Fibroblast of the conjunctiva (primary cell): Measurements from ENCODE around the gene ANO2.

Experiments
- DNase-seq: peaks from one replicate; pipeline ENCODE4 v3.0.0-alpha.2; 2010; ENCODE audit warnings: low read depth

ANO2 gene

DNA sequence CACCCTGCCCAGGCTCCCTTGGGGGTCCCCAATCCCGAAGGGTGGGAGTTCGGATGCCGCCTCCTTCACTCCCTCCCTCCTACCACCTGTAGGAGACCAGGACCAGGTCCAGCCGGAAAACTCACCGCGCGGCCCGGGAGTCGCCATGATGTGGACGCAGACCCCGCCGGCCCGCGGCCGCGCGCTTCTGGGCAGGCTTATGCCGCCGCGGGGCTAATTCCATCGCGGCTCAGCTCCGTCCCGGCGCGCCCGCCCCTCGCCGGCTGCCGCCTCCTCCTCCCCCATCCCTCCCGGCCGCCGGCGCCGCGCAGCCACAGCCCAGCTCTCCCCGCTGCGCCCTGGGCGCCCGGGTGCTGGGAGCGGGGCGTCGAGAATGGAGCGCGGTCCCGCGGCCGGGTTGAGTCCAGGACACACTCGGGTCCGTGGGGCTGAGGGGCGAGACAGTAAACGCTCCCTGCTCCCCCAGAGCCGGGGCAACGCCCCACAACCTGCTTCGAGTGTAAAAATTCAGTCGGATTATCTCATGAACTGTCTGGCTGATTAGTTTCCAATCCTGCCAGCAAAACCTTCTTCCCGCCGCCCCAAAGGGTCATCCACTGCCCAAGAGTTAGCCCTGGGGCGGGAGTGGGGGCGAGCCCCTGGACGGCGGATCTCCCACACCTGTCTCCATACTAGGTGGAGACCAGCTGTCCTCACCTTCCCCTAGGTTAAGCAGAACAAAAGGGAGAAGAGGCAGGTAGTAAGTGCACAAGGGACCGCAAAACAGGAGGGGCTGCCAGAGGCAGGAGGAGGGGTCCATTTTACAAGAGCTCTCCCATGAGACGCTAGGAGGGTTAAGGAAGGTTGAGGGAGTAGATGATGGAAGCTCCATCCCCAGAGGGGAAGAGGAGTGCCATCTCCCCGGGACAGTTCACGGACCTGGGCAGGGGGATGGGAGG is at the start of gene ANO2:
Gene ANO2 (minus strand): TSS at position 189 of the 938 bp plus-strand sequence. CDS start 42 bp downstream, at position 147.
- DNase-seq = no peak

DNA sequence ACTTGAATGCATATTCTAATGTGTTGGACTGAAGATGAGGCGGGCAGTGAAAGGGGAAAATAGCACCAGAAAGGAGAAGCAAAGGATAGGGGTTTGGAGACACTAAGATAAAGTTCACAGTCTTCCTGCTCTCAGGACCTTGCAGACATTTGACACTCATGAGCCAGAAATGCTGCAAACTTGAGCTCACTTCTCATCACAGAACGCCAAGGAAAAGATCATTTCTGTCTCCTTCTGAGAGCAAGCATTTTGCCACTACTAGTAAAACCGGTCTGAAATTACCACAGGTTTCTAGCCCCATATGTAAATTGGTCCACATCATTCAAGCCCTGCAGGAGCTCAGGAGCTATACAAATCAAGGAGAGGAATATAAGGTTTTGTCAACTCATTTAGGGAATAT is 44.6 kb upstream of the ANO2 start:
- no peak for DNase-seq

DNA sequence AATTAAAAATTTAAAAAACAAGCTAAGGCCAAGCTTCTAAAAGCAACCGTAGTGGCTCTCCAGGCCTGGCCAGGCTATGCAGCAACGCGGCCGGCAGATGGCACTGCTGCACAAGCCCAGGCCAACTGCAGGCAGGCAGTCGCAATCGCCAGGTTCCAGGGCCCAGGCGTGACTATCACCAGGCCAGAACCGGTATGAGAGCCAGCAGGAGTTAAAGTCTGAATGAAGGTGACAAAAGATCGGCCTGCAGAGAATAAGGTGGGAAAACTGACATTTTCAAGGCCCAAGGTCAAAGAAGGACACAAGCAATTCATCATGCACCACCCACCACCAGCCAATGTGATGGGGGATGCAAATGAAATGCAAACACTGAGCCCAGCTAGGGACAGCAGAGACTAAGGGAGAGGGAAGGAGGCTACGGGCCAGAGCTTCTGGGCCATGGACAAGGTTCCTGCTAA is 43.6 kb upstream of the ANO2 start:
- peak; percentile 60 for DNase-seq

DNA sequence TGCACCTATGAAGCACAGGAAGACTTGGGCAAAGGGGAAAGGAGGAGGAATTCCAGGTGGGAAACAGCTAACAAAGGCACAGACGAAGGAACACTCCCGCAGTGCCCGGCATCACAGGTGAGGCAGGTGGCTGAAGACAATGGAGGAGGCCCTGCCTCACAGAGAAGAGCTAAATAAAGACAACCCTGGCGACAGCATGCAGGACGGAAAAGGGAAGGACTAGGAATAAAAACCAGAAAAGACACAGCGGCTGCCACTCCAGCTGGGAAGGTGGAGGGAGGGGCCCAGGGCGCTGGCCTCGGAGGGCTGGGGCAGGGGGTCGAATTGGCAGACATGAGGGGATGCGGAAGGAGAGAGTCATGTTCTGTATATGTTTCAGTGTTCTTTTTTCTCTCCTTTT is 43.0 kb upstream of the ANO2 start:
- DNase-seq = no peak

DNA sequence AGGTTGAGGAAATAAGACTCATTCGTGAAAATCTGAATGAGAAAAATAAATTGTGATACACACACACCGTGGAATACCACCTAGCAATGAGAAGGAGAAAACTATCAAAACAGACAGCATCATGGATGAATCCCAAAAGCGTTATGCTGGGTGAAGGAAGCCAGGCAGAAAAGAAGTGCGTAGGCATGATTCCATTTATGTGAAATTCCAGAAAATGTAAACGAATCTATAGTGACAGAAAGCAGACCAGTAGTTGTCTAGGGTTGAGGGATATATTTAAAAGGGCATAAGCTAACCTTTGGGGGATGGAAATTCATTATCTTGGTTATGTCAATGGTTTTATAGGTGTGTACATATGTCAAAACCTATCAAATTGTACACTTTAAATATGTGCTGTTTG is 42.5 kb upstream of the ANO2 start:
- no peak for DNase-seq

DNA sequence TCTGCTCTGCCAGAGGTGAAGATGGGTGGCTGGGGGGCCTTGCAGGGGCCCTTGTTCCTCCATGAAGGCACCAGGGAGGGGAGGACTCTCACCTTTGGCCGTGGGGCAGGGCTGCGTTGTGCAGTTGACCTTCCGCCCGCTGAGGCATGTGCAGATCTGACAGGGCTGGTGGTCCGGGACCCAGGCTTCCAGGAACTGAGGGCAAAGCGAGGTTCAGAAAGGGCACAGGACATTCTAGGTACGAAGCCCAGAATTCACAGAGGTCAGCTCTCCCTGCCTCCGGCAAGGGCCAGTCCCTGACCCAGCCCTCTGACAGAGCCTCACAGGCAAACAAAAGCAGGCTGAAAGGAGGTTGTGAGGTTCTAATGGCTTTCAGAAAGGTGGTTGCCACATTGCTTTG is 40.4 kb upstream of the ANO2 start:
- DNase-seq = no peak

DNA sequence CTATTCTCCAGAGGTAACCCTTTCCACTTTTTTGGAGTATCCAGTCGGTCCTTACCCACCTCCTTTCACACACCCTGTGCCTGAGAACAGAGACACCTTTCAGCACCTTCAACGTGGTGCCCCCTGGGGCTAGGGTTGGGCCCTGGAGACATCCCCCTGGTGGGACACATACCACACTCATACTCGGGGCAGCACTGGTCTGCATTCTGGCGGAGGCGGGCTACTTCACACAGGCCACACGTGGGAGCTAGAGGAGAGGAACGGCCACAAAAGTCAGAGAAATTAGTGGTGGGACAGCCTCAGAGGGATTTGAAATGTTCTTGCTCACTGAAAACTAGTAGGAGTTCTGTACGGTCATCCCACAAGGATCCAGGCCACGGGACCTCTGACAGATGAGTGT is 39.8 kb upstream of the ANO2 start:
- DNase-seq = no peak

DNA sequence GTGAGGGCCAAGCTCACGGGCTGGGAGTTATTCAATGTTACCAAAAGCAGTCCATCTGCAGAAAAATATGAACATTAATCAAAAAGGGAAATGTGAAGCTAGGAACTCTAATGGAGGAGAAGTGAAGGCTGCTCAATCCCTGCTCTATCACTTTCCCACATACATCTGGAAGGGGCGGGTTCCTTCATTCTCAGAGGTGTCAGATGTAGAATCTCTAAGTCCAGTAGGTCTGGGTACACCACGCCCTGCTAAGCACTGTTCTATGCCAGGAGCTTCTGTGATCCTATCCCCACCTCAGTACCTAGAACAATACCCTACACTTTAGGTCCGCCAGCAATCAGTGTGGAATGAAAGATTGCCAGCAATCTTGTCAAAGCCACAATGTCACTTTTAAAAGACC is 37.0 kb upstream of the ANO2 start:
- DNase-seq = no peak

DNA sequence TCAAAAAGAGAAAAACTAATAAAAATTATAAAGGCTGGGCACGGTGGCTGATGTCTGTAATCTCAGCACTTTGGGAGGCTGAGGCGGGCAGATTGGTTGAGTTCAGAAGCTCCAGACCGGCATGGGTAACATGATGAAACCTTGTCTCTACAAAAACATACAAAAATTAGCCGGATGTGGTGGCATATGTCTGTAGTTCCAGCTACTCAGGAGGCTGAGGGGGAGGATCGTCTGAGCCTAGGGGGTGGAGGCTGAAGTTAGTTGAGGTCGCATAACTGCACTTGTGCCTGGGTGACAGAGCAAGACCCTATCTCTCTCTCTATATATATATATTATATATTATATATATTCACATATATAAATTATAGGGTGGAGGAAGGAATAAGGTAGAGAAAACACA is 32.5 kb upstream of the ANO2 start:
- no peak for DNase-seq

DNA sequence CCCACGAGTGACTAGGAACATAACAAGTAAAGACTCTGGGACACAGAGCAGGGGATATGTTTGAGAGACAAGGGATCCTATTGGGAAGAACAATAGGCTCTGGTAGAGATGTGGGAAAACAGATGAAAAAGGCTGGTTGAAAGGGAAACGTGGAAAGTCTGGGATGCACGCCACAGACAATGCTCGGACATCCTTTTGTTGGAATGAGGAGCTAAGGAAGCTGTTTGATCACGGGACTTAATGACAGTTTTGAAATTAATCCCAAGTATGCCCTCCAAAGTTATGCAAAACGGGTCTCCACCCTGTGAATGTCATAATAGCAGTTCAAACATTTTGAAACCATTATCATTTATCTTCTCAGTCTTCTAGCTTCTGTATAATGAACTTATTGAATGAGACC is 31.7 kb upstream of the ANO2 start:
- no peak for DNase-seq

DNA sequence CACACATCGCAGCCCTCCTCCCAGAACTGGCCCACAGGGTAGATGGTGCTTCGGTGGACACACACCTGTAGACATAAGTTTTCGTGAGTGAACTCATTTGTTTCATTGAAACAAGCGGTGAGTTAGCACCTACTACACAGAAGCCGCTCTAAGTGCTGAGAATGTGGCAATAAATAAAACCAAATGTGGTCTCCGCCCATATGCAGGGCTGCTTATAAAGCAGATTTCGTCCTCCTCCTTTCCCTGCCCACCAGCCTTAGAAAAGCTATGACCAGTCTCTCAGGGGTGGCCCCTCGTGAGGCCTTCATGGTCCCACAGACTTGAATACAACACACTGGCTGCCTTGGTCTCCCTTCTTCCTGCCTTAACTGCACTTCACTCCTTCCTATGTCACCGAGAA is 31.1 kb upstream of the ANO2 start:
- DNase-seq = no peak

DNA sequence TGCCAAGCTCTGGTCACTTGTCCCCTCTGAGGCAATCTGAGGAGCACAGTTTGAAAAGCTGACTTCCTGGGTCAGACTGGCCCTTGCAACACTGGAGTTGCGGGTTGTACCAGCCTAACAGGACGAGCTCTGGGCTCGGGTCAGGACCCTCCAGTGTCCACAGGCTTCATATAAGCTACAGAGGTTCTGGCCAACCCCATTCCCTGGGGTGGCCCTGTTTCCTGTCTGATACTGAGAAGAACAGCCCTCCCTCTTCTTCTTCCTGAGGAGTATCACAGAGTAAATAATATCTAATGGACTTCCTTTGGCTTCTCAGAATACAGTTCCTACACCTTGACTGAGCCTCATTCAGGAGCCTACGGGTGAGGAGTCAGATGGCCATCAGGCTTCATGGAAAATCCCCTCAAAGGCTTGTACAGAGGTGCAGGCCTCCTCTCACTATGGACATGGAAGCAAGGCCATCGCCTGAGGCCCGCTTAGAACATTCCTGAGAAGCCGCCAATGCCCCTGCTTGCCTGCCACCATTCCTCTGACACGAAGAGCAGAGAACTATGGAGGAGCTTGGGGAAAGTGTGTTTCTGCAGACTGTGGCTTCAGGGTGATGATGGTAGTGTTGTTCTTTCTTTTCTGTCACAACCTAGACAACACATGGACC is 28.5 kb upstream of the ANO2 start:
- DNase-seq = no peak

DNA sequence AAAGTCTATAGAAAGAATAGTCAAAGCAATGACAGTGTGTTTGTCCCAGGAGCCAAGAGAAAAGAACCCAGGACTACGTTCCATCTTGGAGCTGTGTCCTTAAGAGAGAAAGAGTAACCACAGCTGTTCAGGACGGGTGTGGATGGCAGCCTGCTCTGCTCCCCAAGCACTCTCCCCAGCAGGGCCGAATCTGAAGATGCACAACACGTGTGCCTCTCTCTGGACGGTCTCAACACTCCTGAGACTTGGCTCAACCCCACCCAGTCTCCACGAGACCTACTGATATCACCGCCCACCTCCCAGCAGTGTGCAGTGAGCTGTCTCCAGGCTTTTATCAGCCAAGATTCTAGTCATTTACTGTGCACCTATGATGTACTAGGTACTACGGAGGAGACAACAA is 27.3 kb upstream of the ANO2 start:
- DNase-seq = no peak

DNA sequence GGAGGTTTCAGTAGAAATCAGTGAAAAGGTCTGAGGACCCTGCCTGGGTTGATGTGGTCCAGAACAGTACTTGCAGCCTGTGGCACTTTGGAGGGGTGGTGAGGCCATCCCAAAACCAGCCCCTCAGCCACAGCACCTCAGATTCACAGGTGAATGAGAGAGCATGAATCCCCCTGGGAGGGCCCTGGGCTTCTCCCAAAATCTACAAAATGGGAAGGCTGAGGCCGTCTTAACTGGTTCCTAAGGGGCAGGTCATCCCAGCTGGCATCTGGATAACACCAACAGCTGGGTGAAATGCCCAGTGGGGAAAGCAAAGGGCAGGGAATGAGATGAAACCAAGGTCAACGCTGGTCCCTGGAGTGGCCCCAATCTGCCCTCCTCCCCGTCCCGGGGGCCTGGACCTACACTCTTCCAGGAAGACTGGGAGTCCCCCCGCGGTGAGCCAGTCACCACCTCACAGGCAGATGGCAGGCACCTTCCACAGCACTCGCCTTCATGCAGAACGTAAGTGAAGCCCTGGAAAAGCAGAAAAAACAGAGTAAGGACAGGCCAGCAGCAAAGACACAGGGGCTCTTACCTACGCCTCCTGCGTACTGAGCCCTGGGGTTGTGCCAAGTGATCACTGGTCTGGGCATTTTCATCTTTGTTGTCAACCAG is 26.3 kb upstream of the ANO2 start:
- no peak for DNase-seq

DNA sequence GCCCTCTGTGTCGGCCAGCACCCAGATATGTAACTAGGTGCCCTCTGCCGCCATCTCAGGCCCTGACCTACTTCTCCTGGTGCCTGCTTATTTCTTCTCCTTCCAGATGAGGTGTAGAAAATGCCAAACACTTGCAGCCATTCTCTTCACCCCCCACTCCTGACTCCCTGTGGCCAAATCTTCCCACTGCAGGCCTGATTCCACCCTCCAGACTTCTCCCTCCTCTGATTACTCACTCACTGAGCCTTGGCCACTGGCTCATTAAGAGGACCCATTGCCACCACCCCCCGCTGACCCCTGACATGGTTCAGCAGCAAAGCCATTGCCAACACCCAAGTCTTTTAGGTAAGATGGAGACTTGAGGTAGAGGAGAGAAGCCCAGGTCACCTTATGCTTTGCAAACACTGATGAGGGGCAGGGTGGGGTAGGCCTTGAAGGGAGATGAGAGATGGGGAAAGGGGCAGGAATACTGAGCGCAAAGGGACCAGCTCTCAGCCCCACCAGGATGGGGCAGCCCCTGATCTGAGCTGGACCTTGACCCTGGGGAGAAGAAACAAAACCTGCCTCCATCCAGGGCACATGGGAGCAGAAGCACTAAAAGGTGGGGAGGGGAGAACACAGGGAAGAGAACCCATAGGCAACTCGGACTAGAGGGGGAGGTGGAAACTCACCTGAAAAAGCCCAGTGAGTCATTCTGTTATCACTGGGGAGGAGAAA is 25.1 kb upstream of the ANO2 start:
- no peak for DNase-seq

DNA sequence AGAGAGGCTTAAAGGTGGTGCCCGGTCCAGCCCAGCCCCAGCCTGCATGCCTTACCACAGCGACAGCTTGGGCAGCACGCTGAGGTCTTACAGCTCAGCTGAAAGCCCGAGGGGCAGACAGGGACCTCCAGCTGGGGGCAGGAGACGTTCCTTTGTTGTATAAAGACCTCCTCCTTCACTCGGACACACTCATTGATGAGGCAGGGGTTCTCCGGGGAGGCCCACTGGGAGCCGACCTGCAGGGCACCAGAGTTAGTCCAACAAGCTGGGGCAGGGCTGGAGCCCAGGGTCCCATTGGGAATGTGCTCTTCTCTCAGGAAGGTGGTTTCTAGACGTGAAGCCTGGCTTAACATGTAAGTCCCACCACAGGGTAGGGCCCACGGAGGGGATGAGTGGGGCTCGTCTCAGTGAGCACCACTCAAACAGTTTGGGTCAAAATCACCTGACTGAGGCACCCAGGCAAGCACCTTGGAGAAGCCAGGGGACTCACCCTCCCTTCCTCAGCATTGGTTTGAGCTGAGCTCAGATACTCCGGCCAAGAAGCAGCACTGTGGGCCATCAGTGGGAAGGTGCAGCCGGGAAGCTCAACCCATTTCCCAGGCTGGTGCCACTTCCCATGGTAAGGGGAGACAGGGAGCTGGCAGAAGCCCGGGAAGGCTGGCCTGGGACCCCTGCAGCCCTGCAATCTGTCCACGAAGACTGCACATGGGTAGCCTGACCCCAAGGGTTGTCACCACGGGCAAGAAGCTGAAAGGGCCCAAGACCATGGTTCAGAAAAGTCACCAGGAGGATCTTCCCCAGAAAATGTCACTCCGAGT is 24.3 kb upstream of the ANO2 start:
- no peak for DNase-seq

DNA sequence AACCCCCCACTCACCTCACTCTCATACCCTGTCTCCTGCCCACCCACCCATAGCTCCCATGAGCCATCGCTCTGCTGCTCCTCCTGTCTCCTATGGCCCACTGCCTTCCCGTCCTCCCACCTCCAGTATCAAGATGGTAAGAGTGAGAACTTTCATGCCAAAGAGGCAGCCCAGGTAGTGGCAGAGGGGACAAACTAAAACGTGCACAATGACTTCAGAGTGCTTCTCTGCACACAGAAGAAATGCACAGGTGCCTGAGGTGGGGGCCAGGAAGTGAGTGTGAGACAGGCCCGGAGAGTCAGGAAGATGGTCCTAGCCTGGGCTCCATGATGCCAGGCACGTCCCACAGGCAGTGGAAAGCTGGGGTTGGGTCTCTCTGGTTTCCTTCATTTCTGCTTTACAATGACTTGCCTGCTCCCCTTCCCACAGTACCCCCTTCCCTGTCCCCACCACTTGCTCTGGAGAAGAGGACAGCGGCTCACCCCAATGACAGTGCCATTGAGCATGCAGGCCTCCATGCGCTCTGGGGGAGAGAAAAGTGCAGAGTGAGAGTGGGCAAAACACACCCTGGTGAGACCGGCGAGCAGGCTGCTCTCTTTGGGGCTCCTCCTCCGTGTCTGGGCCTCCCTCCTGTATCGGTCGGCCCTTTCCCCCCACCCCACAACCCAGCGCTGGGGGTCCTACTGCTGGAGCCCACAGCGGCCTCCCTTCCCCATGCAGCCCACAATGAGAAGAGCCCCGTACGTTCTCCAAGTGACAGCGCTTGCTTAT is 22.8 kb upstream of the ANO2 start:
- DNase-seq = no peak

DNA sequence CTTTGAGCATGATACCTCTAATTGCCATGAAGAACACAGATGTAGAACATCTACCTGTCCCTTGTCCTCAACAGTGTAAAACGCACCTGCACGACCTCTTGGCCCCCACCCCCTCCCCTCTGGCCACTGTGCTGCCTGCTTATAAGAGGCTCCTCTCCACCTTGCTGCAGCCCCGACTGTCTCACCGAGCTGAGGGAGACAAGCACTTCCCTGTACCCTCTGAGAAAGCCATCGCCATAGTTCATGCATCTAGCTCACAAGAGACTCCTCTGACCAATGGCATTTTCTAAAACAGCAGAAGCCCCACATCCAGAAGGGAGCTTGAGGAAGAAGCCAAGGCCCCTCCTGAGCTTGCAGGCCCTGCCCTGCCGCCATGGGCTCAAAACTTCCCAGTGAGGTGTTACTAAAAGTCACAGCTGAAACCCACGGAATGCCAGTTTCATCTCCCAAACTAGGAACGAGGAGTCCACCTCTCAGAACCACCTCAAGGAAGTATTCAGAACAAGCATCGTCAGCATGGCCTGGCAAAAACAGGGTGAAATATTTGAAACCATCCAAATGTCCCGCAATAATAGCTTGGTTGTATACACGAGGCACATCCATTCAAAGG is 21.5 kb upstream of the ANO2 start:
- no peak for DNase-seq

DNA sequence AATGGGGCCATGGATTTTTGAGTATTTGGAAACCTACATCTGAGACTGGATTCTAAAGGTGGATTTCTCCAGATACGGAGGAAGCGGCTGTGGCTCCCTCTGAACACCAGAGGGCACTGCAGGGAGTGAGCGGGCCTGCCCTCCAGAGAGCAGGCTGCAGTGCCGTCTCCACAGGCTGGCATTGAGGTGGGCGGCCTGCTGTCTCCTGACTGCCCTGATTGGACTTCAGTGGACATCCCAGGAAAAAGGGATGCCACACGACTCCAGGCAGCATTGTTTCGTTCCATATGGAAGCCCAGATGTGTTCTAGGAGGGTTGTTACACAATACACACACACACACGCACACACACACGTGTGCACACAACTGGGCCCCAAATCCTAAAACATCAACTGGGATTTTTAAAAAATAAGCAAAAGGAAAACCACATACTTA is 20.9 kb upstream of the ANO2 start:
- peak; percentile 3 for DNase-seq
